HS-5 (cell line): ENCODE data around the gene PKD2.

ENCODE experiments used
- DNase-seq: peaks from one replicate; pipeline ENCODE4 v3.0.0-alpha.2; 2012; ENCODE audit warnings: low read depth

PKD2 gene

DNA sequence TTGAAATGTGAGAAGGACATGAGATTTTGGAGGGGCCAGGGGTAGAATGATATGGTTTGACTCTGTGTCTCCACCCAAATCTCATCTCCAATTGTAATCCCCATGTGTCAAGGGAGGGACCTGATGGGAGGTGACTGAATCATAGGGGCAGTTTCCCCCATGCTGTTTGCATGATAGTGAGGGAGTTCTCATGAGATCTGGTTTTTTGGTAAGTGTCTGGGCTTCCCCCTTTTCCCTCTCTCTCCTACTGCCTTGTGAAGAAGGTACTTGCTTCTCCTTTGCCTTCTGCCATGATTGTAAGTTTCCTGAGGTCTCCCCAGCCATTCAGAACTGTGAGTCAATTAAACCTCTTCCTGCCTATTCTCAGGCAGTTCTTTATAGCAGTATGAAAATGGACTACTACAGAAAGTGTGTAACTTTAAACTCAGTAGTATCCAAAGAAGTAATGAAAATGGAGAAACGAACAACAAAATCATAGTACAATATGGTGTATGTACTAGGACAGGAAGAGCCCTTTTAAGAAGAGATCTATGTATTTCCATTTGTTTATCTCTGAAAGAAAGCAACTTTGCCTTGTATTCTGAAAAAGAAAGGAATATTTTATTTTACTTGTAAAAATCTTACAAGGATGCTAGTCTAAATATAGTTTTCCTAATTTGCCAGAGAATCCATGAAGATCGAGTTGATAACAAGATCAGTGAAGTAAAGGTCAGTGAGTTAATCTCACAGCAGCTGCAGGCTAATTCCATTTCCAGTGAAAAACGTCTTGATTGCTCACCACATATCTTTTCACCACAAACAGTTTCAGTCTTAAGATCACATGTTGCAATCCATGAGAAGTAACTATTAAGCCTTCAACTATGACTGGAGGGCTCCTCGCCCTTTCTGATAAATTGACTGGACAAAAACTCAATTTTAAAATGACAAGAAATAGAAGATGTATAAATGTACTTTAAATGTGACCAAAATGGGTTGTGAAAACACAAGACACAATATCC lies 20.5 kb downstream of the PKD2 start:
- DNase-seq, result peak; percentile 76

- DNase-seq, result no peak
Measured at GRCh38 chr4:88028946-88029345, 21.5 kb downstream of the PKD2 start.

DNA sequence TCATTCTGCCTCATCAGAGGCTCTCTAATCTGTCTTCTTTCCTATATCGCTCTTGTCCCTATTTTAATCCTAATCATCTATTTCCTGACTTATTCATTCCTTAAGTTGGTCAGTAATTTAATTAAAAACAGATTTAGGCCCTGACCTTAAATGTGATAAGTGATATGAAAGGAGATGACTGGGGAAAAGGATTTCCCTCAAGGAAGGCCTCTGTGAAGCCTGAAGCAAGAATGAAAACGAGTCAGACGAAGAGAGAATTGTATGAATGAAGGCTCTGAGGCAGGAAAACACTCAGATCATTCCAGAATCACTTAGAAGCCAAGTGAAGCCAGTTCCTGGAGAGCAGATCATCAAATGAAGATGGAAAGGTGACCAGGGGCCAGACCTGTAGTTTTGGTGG lies 22.1 kb downstream of the PKD2 start:
- DNase-seq, result no peak

GRCh38 chr4:88030565-88031310 lies 23.3 kb downstream of the PKD2 start:
- no peak for DNase-seq

GRCh38 chr4:88033309-88033708 lies 25.9 kb downstream of the PKD2 start:
- no peak for DNase-seq

DNA sequence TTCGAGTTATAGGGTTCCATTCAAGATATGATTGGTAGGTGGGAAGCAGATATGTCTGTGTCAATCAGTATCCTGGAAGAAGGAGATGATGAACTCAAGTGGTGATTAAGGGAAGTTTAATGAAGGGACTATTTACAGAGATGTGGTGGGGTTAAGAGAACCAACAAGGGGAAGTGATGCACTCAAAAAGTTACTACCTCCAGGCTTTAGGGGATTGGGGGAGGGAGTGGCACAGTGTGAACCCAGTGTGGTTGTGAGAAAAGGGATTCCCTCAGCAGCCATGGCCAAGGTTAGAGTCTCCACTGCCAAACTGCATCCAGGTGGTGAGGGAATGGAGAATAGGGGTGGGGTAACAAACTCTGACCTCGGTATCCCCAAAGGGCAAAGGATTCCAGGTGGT lies 27.9 kb downstream of the PKD2 start:
- no peak for DNase-seq

GRCh38 chr4:88037447-88037846 lies 30.0 kb downstream of the PKD2 start:
- no peak for DNase-seq

GRCh38 chr4:88037936-88038335 lies 30.5 kb downstream of the PKD2 start:
- DNase-seq, result no peak

- DNase-seq, result no peak
Measured at GRCh38 chr4:88040707-88041106, 33.3 kb downstream of the PKD2 start.

GRCh38 chr4:88041626-88042025 lies 34.2 kb downstream of the PKD2 start:
- no peak for DNase-seq

GRCh38 chr4:88043001-88043400 lies 35.6 kb downstream of the PKD2 start:
- DNase-seq, result no peak

DNA sequence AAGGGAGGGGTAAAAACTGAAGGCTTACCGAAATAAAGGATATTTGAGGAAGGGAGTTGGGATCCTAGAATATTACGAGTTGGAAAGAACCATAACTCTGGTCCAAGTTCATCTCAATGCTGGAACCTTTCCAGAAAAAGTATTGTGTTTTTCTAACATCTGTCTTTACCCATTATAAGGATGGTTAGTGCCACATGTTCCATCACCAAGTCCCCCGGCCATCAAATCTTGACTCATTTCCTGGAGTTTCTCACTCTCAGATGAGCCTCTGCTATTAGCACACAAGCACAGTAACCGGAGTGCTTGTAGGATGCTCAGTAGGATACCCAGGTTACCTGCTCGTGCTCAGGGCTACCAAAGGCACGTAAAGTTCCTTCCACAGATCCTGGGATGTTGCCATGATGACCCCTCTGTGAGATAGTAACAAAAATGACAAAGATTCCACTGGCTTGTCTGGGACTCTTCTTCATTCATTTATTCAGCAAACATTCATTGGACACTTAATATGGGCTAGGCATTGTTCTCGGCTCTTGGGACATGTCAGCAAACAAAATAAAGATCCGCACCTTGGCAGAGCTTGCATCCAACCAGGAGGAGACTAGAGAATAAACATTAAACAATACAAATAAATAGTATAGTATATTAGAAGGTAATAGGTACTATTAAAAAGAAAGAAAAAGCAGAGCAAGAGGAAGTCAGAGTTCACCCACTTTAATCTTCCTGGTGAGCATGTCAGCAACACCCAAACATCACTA lies 36.3 kb downstream of the PKD2 start:
- no peak for DNase-seq

GRCh38 chr4:88045021-88045420 lies 37.6 kb downstream of the PKD2 start:
- no peak for DNase-seq

- no peak for DNase-seq
Measured at GRCh38 chr4:88054229-88054628, 46.8 kb downstream of the PKD2 start.

DNA sequence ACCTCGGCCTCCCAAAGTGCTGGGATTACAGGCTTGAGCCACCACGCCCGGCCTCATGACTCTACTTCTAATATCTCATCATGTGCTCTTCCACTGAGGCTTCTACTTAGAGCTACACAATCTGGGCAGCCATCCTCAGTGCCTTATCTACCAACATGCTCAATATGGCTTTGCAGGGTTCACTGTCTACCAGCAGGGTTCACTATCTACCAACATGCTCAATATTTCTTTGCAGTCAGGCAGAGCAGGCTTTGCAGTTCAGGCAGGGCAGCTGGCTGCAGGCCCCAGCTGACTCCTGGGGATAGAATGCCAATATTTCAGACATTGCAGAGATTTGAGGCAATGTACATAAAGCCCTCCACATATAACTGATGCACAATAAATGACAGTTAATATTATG lies 47.5 kb downstream of the PKD2 start:
- DNase-seq, result peak; percentile 5

- no peak for DNase-seq
Measured at GRCh38 chr4:88058295-88058694, 50.9 kb downstream of the PKD2 start.

DNA sequence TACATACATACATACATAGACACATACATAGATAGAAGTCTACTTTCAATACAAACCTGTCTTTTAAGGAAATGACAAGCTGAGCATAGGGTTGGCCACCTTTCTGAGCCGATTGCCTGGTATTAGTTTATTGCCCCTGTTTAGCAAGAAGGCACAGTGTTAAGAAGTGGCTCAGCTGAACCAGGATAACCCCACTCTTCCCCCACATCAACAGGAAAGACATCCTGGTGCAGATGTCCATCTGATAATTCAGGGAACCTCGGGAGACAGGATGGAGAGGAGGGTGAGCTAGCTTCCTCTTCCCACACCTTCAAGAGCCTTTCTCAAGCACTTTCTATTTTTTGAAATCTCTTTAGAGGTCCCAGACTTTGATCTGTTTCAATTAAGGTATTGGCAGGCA lies 52.3 kb downstream of the PKD2 start:
- DNase-seq, result no peak

DNA sequence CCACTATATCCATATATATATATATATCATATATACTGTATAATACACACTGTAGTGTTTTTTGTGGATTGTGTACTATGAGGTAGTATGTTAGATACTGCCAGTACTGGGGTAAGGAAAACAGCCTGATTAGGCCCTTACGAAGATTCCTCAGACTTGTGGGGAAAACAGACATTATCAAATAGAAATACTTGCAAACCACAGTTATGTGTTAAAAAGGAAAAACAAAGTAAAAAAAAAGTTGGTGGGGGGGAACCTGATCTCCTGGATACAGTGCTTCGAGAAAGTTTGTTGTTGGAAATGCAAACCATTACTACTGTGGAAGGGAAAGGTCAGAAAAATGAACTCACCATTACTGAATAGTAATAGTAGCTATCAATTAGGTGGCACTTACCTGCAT lies 53.0 kb downstream of the PKD2 start:
- no peak for DNase-seq

DNA sequence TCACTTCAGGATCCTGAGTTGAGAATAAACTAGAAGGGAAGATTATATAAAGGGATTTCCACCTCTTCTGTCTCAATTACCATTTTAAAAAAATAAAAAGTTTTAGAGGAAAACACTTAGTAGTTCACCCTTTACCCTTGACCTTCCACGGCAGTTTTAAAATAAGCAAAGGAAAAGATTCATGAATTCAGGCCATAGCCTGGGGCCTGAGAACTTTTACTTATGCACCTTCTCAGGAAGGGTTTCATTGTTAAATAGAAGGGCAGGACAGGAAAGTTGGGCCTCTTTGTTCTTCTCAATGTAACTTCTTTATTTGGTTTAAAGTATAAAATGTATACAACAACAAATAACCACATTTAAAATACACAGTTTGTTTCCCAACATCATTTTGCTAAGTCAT lies 54.9 kb downstream of the PKD2 start:
- no peak for DNase-seq

DNA sequence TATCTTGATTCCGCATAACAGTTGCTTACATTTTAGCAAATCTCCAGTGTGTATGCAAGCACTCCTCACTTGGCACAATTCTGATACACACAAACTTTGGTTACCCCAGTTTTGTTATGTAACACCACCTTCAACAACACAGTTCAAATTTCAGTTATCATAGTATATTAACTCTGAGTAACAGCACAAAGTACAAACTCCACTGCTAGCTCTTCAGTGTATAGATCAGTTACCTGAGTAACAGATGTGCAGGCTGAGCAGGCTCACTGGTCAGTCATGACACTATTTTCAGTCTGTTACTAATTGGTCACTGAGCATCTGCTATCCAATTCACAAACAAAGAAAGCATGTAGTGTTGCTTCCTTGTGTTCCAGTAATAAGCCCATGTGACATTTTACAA lies 55.4 kb downstream of the PKD2 start:
- DNase-seq, result no peak

- no peak for DNase-seq
Measured at GRCh38 chr4:88063634-88064296, 56.3 kb downstream of the PKD2 start.

GRCh38 chr4:88064410-88064809 lies 57.0 kb downstream of the PKD2 start:
- no peak for DNase-seq
